GM15510 (cell line): ENCODE results near the gene IP6K2.

ENCODE experiments used
- POLR2A ChIP-seq: IDR thresholded peaks from 3 replicates; pipeline ENCODE4 v1.6.1; 2011; ENCODE audit warnings: borderline replicate concordance; ENCODE audit not compliant: insufficient read length; ENCODE audit errors: extremely low read depth

The IP6K2 gene

GRCh38 chr3:48727511-48727910, 10.5 kb upstream of the IP6K2 start:
- no peak for TF ChIP-seq POLR2A

- TF ChIP-seq POLR2A, result no peak
Observed at GRCh38 chr3:48723725-48724124, 6.7 kb upstream of the IP6K2 start.

- no peak for TF ChIP-seq POLR2A
Observed at GRCh38 chr3:48716508-48716981, 476 bp downstream of the IP6K2 start.

GRCh38 chr3:48715174-48715800, 1.7 kb downstream of the IP6K2 start:
- TF ChIP-seq POLR2A, result no peak

DNA sequence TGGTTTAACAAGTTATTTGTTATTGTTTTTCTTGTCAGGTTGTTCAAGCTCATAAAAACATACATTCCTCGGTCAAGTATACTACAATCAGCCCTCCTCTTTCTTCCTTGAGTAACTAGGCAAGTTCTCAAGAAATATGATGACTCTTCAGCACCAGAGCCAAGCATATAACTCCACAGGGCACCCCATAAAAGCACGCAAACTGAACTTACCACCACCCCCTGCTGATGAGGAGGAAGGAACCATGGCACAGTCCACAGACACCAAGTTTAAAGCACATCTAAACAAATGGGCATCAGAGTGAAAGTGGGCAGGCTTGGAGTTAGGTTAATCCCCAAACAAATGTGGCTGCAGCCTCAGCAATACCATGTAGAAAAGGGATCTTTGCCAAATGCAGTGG, 5.3 kb downstream of the IP6K2 start:
- no peak for TF ChIP-seq POLR2A

GRCh38 chr3:48709051-48709461, 8.0 kb downstream of the IP6K2 start:
- no peak for TF ChIP-seq POLR2A

DNA sequence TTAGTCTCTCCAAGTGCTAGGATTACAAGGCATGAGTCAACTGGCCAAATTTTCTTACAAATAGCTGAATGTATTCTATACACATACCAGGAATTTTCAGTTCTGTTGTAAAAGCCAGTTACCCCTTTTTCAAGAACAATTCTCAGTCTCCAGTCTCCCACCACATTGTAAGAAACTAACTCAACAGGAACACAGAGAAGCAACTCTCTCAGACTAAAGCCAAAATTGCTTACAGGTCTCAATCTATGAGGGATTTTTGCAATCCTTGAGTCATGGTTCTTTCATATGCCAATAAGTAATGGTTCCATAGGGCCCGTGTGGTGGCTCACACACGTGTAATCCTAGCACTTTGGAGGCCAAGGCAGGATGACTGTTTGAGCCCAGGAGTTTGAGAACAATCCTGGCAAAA, 8.5 kb downstream of the IP6K2 start:
- no peak for TF ChIP-seq POLR2A

DNA sequence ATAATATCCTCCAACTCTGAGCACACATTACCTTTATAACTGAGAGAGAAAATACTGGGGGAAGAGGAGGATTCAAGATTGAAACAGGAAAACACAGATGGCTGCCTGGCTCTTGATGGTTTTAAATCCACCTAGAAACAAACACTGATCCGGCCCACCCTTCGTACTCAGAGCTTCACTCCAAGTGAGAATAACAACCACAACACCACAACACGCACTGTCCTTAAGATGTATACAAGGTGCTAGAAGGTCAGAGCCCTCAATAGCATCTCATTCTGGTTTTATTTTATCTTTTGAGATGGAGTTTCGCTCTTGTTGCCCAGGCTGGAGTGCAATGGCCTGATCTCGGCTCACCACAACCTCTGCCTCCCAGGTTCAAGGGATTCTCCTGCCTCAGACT, 9.9 kb downstream of the IP6K2 start:
- TF ChIP-seq POLR2A, result no peak

DNA sequence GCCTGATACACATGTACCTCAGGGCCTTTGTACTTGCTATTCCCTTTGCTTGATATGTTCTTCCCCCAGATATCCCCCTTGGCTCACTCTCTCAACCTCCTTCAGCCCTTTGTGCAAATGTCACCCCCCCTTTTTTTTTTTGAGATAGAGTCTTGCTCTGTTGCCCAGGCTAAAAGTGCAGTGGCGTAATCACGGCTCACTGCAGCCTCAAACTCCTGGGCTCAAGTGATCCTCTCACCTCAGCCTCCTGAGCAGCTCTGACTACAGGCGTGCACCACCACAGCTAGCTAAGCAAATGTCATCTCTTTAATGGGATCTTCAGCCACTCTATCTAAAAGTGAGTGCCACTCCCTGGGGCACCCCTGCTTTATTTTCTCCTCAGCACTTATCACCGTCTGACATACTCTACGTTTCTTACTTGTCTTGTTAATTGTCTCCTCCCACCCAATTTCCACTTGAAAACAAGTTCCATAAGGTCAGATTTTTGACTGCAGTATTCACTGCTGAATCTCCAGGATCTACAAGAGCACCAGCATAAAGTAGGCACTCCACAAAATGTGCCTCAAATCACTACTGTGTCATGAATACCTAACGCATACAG, 14.6 kb downstream of the IP6K2 start:
- no peak for TF ChIP-seq POLR2A

DNA sequence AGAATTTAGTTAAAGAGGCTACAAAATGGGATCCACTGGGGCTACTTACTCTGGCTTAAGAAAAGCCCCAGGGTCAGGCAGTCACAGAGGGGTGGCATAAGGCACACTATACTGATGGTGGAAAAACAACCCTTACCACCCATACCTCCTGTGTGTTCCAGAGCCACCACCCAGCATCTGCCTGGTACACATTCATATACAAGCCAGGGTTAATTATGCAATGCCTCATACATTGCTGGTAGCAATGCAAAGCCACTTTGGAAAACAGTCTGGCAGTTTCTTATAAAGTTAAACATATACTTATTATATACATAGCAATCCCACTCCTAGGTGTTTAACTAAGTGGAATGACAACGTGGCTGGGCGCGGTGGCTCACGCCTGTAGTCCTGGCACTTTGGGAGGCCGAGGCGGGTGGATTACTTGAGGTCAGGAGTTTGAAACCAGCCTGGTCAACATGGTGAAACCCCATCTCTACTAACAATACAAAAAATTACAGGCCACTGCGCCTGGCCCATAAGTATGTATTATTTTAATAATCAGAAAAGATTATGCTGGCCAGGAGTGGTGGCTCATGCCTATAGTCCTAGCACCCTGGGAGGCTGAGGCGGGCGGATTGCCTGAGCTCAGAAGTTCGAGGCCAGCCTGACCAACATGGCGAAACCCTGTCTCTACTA, 16.2 kb downstream of the IP6K2 start:
- TF ChIP-seq POLR2A, result no peak

DNA sequence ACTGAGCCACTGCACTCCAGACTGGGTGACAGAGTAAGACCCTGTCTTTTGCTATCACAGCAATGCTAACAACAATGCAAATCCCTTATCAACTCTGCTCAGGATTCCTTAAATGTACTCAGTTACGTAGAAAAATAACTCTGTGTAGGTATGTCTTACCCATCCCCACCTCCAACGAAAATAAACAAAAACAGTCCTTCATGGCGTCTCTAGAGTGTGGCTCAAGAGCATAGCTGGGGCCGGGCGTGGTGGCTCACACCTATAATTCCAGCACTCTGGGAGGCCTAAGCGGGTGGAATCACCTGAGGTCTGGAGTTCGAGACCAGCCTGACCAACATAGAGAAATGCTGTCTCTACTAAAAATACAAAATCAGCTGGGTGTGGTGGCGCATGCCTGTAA, 18.1 kb downstream of the IP6K2 start:
- TF ChIP-seq POLR2A, result no peak

DNA sequence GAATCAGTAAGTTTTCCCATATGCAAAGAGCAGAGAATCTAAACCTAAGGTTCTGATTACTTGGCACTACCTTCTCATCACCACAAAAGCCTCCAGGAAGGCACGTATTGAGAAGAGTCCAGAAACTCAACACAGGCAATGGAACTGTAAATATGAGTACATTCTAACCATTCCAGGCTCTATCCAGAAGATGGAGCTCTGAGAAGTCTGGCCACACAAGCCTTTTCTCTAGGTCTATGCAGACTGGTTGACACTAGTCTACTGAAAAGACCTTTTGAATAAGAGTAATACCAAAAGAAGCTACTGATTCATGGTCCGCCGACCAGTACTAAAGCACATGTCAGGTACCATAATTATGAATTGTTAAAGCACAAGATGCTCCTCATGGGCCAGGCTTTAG, 19.1 kb downstream of the IP6K2 start:
- no peak for TF ChIP-seq POLR2A

DNA sequence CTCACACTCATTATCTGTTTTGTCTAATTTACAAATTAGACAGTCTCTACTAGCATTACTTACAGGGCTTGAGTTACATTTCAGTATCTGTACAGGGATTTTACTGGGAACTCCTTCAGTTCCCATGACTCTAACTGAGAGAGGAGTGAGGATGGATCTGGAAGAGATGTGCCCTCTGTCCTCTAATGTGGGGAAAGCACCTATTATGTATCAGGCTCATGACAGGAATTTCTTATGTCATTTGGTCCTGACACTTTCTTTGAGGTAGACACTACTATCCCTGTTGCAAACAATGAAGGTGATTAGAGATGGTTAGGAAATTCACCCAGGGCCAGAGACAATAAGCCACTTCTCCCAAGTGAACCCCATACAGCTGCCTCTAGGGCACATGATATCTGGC, 20.4 kb downstream of the IP6K2 start:
- TF ChIP-seq POLR2A, result no peak

GRCh38 chr3:48696156-48696555, 20.9 kb downstream of the IP6K2 start:
- TF ChIP-seq POLR2A, result no peak

GRCh38 chr3:48695393-48695753, 21.6 kb downstream of the IP6K2 start:
- TF ChIP-seq POLR2A, result no peak
